HG02973 (cell line): ENCODE measurements around the gene SLC25A30.

Experiments
- ATAC-seq: cut with Tn5 transposase; IDR thresholded peaks from one replicate; pipeline ENCODE4 v1.9.1; 2021; ENCODE audit warnings: moderate library complexity; ENCODE audit not compliant: unreplicated experiment

SLC25A30 gene

DNA sequence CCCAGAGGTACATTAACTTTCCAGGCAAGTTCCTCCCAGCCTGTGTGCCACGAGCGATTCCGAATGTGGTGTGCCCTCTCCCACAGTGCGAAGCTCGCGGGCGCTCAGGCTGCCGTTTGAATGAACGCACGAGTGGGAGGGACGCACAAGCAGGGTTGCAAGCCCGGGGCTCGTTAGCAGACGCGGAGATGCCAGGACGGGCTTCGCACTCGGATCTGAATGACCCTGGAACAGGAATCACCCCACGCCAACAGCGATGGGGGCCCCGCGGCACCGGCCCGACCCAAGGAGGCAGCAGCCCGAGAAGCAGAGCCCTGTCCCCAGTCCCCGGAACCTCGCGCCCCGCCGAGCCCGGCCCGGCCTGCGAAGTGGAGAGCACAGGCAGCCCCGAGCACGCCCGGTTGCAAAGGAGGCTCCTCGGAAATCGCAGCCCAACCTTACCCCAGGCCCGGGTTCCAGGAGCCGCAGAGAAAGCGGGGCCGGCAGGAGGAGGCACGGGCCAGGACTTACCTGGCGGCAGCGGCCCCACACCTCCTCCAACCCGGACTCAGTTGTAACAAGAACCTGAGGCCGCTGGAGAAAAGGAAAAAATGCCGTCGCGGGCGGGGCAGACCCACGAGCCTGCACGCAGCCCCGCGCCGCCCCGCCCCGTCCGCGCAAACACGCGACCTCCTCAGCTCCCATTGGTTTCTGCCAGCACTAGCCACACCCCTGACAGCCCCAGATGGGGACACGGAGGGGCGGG, at the start of gene SLC25A30:
Gene SLC25A30, minus strand, starts transcription at position 584 of the 745 bp plus-strand sequence. CDS start 6,948 bp downstream, outside the sequence.
- ATAC-seq = peak; percentile 86

- no peak for ATAC-seq
Observed at GRCh38 chr13:45466359-45466758, 48.2 kb upstream of the SLC25A30 start.

GRCh38 chr13:45464687-45465453, 46.7 kb upstream of the SLC25A30 start, which contains the start of gene COG3:
COG3 (plus strand) TSS chr13:45464939; CDS start chr13:45465037, 98 bp downstream.
- peak; percentile 91 for ATAC-seq

DNA sequence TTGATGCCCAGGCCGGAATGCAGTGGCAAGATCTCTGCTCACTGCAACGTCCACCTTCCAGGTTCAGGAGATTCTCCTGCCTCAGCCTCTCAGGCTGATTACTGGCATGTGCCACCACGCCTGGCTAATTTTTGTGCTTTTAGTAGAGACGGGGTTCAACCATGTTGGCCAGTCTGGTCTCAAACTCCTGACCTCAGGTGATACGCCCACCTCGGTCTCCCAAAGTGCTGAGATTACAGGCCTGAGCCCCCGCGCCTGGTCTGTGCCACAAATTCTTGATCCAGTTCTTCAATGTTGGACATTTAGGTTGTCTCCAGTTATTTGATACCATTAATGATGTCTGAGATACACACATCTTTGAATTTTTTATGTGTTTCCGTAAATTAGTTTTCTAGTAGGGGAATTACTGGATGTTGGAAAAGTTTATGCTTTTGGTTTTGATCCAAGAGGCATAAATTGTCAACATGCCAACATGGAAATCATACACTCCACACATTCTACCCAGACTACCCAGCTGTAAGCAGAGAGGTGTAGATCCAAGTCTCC, 46.0 kb upstream of the SLC25A30 start:
- ATAC-seq = no peak

DNA sequence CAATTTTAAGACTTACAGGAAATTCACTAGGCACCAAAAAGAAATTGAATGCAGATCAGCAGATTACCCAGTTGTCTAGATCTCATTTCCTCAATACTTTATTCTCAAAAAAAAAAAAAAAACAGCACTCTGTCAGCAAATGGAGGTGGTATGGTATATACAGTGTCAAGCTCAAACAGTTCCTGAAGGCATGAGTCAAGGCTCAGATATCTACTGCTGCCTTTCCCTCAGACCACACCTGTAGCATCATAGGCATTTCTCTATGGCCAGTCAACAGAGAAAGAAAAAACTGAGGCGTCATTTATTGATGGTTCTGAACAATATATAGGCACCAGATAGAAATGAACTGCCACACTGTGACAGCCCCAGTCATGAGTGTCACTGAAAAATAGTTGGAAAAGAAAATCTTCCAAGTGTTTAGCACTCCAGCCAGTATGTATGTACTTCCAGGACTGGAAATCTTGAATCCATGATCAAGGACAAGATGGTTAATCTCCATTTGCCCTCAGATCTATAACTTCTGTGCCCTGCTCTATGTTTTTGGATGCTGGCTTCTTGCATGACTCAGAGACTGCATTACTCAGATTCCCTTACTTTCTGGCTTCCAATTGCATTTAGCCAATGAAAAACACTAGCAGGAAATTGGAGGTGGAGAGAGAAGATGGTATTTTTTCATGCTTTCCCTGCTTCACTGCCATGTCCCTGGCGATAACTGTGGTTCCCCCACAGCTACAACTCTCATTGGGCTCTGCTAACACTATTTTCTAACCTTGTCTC, 38.2 kb upstream of the SLC25A30 start:
- ATAC-seq = no peak

DNA sequence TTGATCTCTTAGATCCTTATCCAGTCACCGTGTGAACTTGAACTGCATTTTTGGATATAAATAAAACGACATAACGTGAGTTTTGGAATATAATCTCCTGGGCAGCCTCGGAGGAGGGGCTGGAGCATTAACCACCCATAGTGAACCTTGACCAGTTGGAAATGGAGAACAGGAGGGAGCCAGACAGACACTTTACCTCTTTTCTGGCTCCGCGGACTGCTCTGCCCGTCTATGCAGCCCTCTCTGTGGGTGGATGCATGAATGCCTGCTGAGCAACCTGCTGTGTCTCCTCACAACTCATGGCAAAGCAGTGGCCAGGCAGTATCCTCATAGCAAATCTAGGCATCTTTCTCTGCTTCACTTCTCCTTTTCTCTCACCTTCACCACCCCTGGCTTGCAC, 36.0 kb upstream of the SLC25A30 start:
- no peak for ATAC-seq

DNA sequence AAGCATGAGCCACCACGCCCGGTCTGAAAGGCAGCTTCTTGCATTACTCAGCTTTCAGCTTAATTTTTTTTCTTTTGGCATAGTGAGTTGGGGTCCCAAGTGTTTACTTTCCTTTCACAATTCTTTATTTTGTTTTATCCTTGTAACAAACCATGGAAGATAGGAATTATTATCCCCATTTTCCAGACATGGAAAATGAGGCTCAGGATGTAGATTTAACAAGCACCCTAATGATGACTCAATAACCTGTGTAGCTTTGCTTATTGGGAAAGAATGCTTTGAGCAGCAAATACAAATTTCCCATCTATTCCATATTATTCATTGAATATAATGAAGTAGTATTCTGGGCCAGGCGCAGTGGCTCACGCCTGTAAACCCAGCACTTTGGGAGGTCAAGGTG, 33.1 kb upstream of the SLC25A30 start:
- ATAC-seq = no peak

DNA sequence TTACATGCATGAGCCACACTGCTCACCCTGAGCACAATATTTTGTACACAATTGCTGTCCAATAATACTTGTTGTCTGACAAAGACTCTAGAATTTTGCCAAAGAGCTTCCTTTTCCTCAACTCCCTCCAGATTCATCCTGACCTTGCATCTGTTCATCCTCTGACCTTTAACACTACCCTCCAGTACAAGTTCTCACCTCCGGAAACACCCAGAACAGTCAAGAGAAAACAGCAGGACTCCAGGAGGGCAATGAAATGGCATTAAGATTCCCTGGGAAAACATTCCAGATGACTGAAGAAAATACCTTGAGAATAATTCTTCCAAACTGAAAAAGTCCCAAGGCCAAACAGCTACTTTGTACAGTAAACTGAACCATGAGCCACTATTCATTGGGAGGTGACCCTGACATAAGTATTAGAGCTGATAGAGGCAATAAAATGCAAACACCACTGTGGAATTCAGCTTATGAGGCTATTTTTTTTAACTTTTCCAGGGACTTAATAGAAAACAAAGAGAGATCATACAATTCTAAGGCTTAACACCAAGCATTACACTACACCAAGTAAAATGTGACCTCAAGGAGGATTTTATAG, 30.9 kb upstream of the SLC25A30 start:
- ATAC-seq = no peak

DNA sequence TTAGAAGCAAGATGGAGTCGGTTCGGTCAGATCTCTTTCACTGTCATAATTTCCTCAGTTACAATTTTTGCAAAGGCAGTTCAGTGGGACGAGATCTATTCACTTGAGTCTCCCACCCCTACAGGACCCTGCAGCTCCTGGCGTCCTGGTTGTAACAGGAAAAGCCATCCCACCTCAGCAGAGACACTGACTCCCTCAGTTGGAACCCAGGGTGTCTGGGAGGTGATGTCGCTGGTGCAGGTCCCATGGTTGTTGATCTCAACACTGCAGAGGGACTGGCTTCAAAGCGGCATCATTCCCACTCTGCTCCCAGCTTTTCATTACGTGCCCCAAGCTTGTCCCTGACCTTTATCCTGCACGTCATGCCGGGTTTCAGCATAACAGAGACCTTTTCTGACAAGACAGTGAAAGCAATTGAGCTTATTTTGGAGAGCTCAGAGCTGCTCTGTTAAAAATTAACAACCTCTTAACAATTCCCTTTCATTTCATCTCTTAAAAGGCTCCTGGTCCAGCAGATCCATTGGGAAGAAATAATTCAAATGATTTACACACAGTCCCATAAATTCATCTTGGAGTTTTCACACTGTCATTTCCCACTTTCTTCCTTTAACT, 29.0 kb upstream of the SLC25A30 start:
- ATAC-seq = no peak

DNA sequence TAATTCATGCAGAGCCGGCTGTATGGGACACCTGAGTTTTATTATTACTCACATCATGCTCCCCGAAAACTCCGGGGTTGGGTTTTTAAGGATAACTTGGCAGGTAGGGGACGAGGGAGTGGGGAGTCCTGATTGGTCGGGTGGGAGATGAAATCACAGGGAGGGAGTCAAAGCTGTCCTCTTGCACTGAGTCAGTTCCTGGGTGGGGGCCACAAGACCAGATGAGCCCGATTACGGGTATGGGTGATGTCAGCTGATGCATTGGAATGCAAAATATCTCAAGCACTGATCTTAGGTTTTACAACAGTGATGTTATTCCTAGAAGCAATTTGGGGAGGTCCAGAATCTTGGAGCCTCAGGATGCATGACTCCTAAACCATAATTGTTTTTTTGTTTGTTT, 28.0 kb upstream of the SLC25A30 start:
- ATAC-seq = no peak

DNA sequence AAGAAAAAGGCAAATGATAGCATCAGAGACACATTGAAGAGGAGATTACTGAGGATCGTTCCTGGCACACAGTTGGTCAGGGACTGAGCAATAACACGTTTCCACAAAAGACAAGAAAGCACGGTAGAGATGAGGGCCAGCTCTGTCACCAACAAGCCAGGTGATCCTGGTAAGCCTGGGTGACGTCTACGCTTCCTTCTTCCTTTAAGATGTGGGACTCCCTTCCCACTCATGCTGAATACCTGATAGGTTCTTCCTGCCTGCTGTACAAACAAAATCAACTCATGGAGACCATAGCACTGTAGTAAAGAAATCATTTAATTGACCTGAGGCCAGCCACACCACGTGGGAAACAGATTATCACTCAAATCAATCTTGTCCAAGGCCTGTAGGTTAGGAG, 26.9 kb upstream of the SLC25A30 start:
- ATAC-seq = no peak

GRCh38 chr13:45441633-45442032, 23.5 kb upstream of the SLC25A30 start:
- ATAC-seq = peak; percentile 82

DNA sequence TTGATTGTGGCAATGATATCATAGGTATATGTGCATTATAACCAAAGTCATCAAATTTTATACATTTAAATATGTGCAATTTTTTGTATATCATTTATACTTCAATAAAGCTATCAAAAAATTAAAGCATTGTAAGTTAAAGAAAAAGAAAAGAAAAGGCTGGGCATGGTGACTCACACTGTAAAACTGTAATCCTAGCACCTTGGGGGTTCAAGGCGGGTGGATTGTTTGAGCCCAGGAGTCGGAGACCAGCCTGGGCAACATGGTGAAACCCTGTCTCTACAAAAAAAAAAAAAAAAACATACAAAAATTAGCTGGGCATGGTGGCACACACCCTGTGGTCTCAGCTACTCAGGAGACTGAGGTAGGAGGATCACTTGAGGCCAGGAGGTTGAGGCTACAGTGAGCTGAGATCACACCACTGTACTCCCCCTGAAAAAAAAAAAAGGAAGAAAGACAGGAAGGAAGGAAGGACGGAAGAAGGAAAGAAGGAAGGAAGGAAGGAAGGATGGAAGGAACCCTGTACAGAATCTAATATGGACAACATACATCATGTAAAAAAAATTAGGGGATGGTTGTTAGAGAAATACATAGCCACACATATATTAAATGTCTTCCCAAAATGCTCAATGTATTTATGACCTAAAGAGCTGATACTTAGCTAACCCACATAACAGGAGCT, 21.7 kb upstream of the SLC25A30 start:
- ATAC-seq = no peak

DNA sequence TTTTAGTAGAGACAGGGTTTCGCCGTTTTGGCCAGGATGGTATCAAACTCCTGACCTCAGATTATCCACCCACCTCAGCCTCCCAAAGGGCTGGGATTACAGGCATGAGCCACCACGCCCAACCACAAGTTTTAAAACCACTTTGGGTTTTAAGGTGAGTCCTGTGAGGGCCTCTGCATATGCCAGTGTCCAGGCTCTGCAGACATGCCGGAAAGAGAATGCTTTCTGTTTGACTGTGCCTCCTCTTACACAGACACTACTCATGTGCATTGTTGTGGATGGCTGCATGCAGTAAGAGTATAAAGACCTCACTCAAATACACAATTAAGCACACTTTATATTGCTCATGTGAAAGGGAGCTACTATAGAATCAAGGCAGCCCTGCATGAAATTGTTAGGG, 20.8 kb upstream of the SLC25A30 start:
- no peak for ATAC-seq

- ATAC-seq = no peak
Observed at GRCh38 chr13:45437947-45438346, 19.8 kb upstream of the SLC25A30 start.

GRCh38 chr13:45436953-45437352, 18.8 kb upstream of the SLC25A30 start:
- ATAC-seq = no peak

DNA sequence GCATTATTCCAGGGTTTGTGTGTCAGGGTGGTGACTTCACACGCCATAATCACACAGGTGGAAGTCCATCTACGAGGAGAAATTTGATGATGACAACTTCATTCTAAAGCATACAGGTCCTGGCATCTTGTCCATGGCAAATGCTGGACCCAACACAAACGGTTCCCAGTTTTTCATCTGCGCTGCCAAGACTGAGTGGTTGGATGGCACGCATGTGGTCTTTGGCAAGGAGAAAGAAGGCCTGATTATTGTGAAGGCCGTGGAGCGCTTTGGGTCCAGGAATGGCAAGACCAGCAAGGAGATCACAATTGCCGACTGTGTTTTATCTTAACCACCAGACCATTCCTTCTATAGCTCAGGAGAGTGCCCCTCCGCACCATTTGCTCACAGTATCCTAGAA, 18.2 kb upstream of the SLC25A30 start:
- ATAC-seq = no peak

- ATAC-seq = no peak
Observed at GRCh38 chr13:45434556-45435371, 16.6 kb upstream of the SLC25A30 start.

DNA sequence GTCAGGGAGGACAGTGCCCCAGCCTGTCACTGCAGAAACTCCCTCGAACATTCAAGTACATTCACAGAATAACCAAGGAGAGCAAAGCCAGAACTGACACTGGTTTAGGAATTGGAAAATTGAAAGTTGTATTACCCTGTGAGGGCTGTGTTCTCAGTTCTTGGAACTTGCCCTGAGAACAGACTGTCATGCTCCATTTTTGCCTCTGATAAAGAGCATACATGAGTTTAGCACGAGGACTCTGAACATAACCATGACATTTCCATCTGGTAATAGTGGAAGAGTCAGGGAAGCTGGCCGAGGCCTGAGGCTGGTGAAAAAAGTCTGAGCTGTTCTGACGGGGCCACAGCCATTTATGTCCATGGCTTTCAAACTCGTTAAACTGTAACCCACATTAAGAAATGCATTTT, 15.2 kb upstream of the SLC25A30 start:
- no peak for ATAC-seq
